Neural progenitor cell (in vitro differentiated cells): Measurements from ENCODE around the gene SERINC5.

ENCODE experiments used
- CTCF ChIP-seq: fragments of 200-600 bp; sonication (generic); IDR thresholded peaks from 2 replicates; pipeline ENCODE4 v1.5.1; 2017; ENCODE audit warnings: antibody characterized with exemption, mild to moderate bottlenecking
- EZH2 ChIP-seq: fragments of 200-600 bp; sonication (generic); IDR thresholded peaks from 2 replicates; pipeline ENCODE4 v1.6.1; 2017; ENCODE audit warnings: antibody characterized with exemption, mild to moderate bottlenecking, moderate library complexity

DNA sequence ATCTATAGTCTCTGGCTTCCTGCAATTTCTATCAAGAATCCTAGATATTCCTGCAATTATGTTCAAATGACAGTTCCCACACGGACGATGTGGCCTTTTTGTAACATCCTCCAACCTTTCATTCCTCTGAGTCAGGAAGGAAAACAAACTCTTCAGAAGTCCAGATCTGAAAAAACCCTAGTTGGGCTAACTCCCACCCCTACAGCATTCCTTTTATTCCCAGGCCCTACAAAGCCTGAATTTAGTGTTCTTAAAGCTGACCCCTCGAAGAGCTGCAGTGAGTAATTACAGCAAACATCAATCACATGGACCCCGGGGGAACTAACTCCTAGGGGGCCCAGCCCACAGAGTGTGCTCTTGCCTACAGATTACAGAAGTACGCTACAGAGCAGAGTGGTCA, 99.7 kb downstream of the SERINC5 start:
- no peak for TF ChIP-seq CTCF
- no peak for TF ChIP-seq EZH2
